Spinal cord (tissue), 10 donors: ENCODE results near the gene ZNF8. TPM values are rescaled to one million over a fixed set of nuclear protein-coding genes. Genes with fewer than 3 reads are reported as not detected.

Experiments
- DNase-seq, 6 donors: peaks; one replicate each; pipeline versions ENCODE4 v3.0.0 to v3.0.0-alpha.2; 2013 to 2015; ENCODE audit warnings: low spot score in 6 of 6, low read depth in 4 of 6
- H3K27ac ChIP-seq: one replicate; pipeline ENCODE4 v1.5.1; 2013; ENCODE audit warnings: low read depth, low read length, control low read depth
- H3K27me3 ChIP-seq: one replicate; pipeline ENCODE4 v1.6.1; 2013; ENCODE audit warnings: low read length; ENCODE audit not compliant: control insufficient read depth, insufficient read depth
- H3K36me3 ChIP-seq: one replicate; pipeline ENCODE4 v1.6.1; 2013; ENCODE audit warnings: low read length; ENCODE audit not compliant: control insufficient read depth, insufficient read depth
- H3K4me1 ChIP-seq: one replicate; pipeline ENCODE4 v1.6.1; 2013; ENCODE audit warnings: low read length; ENCODE audit not compliant: control insufficient read depth, insufficient read depth
- H3K4me3 ChIP-seq: one replicate; pipeline ENCODE4 v1.5.1; 2013; ENCODE audit warnings: low read depth, low read length, control low read depth
- H3K9me3 ChIP-seq: one replicate; pipeline ENCODE4 v1.6.1; 2013; ENCODE audit warnings: low read length; ENCODE audit not compliant: control insufficient read depth, insufficient read depth
- WGBS: methylation state at CpG from one replicate; pipeline ENCODE4 v1.1.5; 2013; ENCODE audit warnings: missing lambda C conversion rate; ENCODE audit not compliant: insufficient coverage; 5-methylcytosine and 5-hydroxymethylcytosine counted together
- polyA plus RNA-seq, 2 donors: library from polyadenylated mRNA; unstranded; fragments of 120-200 nt; gene quantifications; one replicate each; pipeline ENCODE4 v1.2.1, GENCODE V29; 2013; ENCODE audit not compliant: insufficient read length in 2 of 2
- total RNA-seq, 2 donors: library from RNA; depleted of rRNA in 1 of 2; stranded (reverse); fragments of 120-200 nt in 1 of 2; fragments of >200 nt in 1 of 2; gene quantifications; one replicate each; pipeline versions ENCODE4 v1.2.3 to v1.2.4, GENCODE V29; 2013 to 2014
- donor health status: healthy.

ZNF8 gene
- total and polyA plus RNA-seq, 4 donors = 8.2 to 13.9 (median 10.8) TPM

- DNase-seq = no peak
- Histone ChIP-seq H3K4me1 (no peaks in the 10 kb centered on the region), H3K4me3 (no peak overlapping the region), H3K27ac (no peak overlapping the region), H3K27me3 (no peaks in the 10 kb centered on the region), H3K9me3 (peaks cover 70% of the 10 kb centered on the region), H3K36me3 (peaks cover 64% of the 10 kb centered on the region)
- 97% methylated on average over 7 of the region's 7 CpGs for WGBS
These were observed 15.8 kb upstream of the ZNF8 start for GRCh38 chr19:58262922-58263296.

GRCh38 chr19:58265100-58265499, 13.7 kb upstream of the ZNF8 start:
- Histone ChIP-seq H3K4me3 (no peak overlapping the region), H3K4me1 (no peaks in the 10 kb centered on the region), H3K27ac (no peak overlapping the region), H3K9me3 (peaks cover 62% of the 10 kb centered on the region), H3K36me3 (peaks cover 50% of the 10 kb centered on the region), H3K27me3 (no peaks in the 10 kb centered on the region)
- no peak for DNase-seq
- 94% methylated on average over 3 of the region's 3 CpGs for whole genome bisulfite sequencing

- Histone ChIP-seq H3K36me3 (peaks cover 41% of the 10 kb centered on the region), H3K27me3 (no peaks in the 10 kb centered on the region), H3K27ac (no peak overlapping the region), H3K4me1 (no peaks in the 10 kb centered on the region), H3K4me3 (no peak overlapping the region), H3K9me3 (peaks cover 38% of the 10 kb centered on the region)
- DNase-seq = no peak
- 92% methylated on average over 2 of the region's 3 CpGs for WGBS
These were observed 10.4 kb upstream of the ZNF8 start for GRCh38 chr19:58268344-58268743.

- no CpG with 5 or more reads among the region's 2 CpGs for WGBS
- H3K27me3 ChIP-seq = no peaks in the 10 kb centered on the region
- no peak for DNase-seq
- peaks cover 21% of the 10 kb centered on the region for H3K36me3 ChIP-seq
- H3K4me3 ChIP-seq = no peak overlapping the region
- peaks cover 6% of the 10 kb centered on the region for H3K9me3 ChIP-seq
- no peak overlapping the region for H3K27ac ChIP-seq
- peaks cover 8% of the 10 kb centered on the region for H3K4me1 ChIP-seq
These were observed 4.0 kb upstream of the ZNF8 start for GRCh38 chr19:58274771-58275201.

GRCh38 chr19:58275564-58275963, 3.2 kb upstream of the ZNF8 start:
- no peaks in the 10 kb centered on the region for H3K27me3 ChIP-seq
- 96% methylated on average over 2 of the region's 3 CpGs for WGBS
- H3K36me3 ChIP-seq = peaks cover 21% of the 10 kb centered on the region
- peaks cover 14% of the 10 kb centered on the region for H3K4me1 ChIP-seq
- no peak for DNase-seq
- peaks cover 6% of the 10 kb centered on the region for H3K9me3 ChIP-seq
- H3K4me3 ChIP-seq = no peak overlapping the region
- H3K27ac ChIP-seq = no peak overlapping the region

- Histone ChIP-seq H3K27me3 (no peaks in the 10 kb centered on the region), H3K36me3 (peaks cover 12% of the 10 kb centered on the region), H3K27ac (no peak overlapping the region), H3K4me3 (no peak overlapping the region), H3K4me1 (peaks cover 14% of the 10 kb centered on the region), H3K9me3 (no peaks in the 10 kb centered on the region)
- no peak for DNase-seq
- WGBS = no CpG with 5 or more reads among the region's 7 CpGs
These were observed 1.6 kb upstream of the ZNF8 start for GRCh38 chr19:58277197-58277596.

GRCh38 chr19:58277748-58278540, 811 bp upstream of the ZNF8 start:
- peak in 1 of 6 donors; percentile 12 for DNase-seq
- H3K4me3 ChIP-seq = peak overlapping the region; percentile 97
- peaks cover 14% of the 10 kb centered on the region for H3K4me1 ChIP-seq
- H3K27ac ChIP-seq = peak overlapping the region; percentile 95
- H3K36me3 ChIP-seq = peaks cover 14% of the 10 kb centered on the region
- 18% methylated on average over 16 of the region's 25 CpGs for WGBS
- H3K9me3 ChIP-seq = no peaks in the 10 kb centered on the region
- H3K27me3 ChIP-seq = no peaks in the 10 kb centered on the region

GRCh38 chr19:58279042-58279924, 528 bp downstream of the ZNF8 start:
- under 1% methylated on average over 55 of the region's 60 CpGs for WGBS
- DNase-seq = peak; percentile 35 to 90 (median 46)
- Histone ChIP-seq H3K4me1 (peaks cover 14% of the 10 kb centered on the region), H3K27ac (peak overlapping the region; percentile 95), H3K36me3 (peaks cover 18% of the 10 kb centered on the region), H3K27me3 (no peaks in the 10 kb centered on the region), H3K4me3 (peak overlapping the region; percentile 97), H3K9me3 (no peaks in the 10 kb centered on the region)

- Histone ChIP-seq H3K9me3 (no peaks in the 10 kb centered on the region), H3K27me3 (no peaks in the 10 kb centered on the region), H3K4me1 (peaks cover 14% of the 10 kb centered on the region), H3K4me3 (peak overlapping the region; percentile 97), H3K36me3 (peaks cover 19% of the 10 kb centered on the region), H3K27ac (no peak overlapping the region)
- 91% methylated on average over 3 of the region's 4 CpGs for WGBS
- DNase-seq = no peak
These were observed 1.2 kb downstream of the ZNF8 start for GRCh38 chr19:58279925-58280316.
